ENCODE results near the gene HAP1.

The HAP1 gene

GRCh38 chr17:41763327-41763726, 28.9 kb upstream of the HAP1 start:
- DNase-seq: no peak

- no peak for DNase-seq
Observed at GRCh38 chr17:41762841-41763240, 28.4 kb upstream of the HAP1 start.

- DNase-seq: no peak
Observed at GRCh38 chr17:41762391-41762790, 27.9 kb upstream of the HAP1 start.

GRCh38 chr17:41760878-41761277, 26.4 kb upstream of the HAP1 start:
- DNase-seq: no peak

- no peak for DNase-seq
Observed at GRCh38 chr17:41758601-41759000, 24.2 kb upstream of the HAP1 start.

- DNase-seq: no peak
Observed at GRCh38 chr17:41754066-41754465, 19.6 kb upstream of the HAP1 start.

- DNase-seq: no peak
Observed at GRCh38 chr17:41751288-41751687, 16.8 kb upstream of the HAP1 start.

GRCh38 chr17:41750862-41751261, 16.4 kb upstream of the HAP1 start:
- DNase-seq: no peak

- DNase-seq: no peak
Observed at GRCh38 chr17:41748275-41748674, 13.8 kb upstream of the HAP1 start.

GRCh38 chr17:41741709-41742108, 7.3 kb upstream of the HAP1 start:
- DNase-seq: no peak

- no peak for DNase-seq
Observed at GRCh38 chr17:41740506-41740905, 6.1 kb upstream of the HAP1 start.

- DNase-seq: no peak
Observed at GRCh38 chr17:41739661-41740352, 5.4 kb upstream of the HAP1 start.

- DNase-seq: no peak
Observed at GRCh38 chr17:41738801-41739112, 4.3 kb upstream of the HAP1 start.

- DNase-seq: peak; percentile 74
Observed at GRCh38 chr17:41738077-41738800, 3.8 kb upstream of the HAP1 start.

GRCh38 chr17:41737680-41738023, 3.2 kb upstream of the HAP1 start:
- DNase-seq: no peak

- no peak for DNase-seq
Observed at GRCh38 chr17:41736983-41737679, 2.7 kb upstream of the HAP1 start.

- DNase-seq: no peak
Observed at GRCh38 chr17:41735744-41736143, 1.3 kb upstream of the HAP1 start.

GRCh38 chr17:41734949-41735313, 488 bp upstream of the HAP1 start:
- DNase-seq: no peak

GRCh38 chr17:41733348-41734138, 900 bp downstream of the HAP1 start:
- DNase-seq: no peak

- no peak for DNase-seq
Observed at GRCh38 chr17:41731836-41732235, 2.6 kb downstream of the HAP1 start.

GRCh38 chr17:41730479-41730878, 4.0 kb downstream of the HAP1 start:
- DNase-seq: no peak

- DNase-seq: no peak
Observed at GRCh38 chr17:41728056-41728455, 6.4 kb downstream of the HAP1 start.

GRCh38 chr17:41725134-41725533, 9.3 kb downstream of the HAP1 start:
- DNase-seq: no peak

Data from activated gamma-delta T cell treated with Interleukin-2 at 50 U/mL for 16 hours (primary cell).